GM13977 (cell line): ENCODE measurements around the gene CD1B.

Experiments used
- DNase-seq: peaks from one replicate; pipeline ENCODE4 v3.0.0; 2012; ENCODE audit warnings: low spot score
- in situ Hi-C: fragments of 300-500 bp; cut with MboI; formaldehyde crosslinking; loops from one replicate; pipeline ENCODE4 v1.12.0; 2022; ENCODE audit warnings: low sequenced_read_pairs, low pct_unique_long_range_greater_than_20kb, mixed read lengths, inconsistent platforms; ENCODE audit not compliant: unreplicated experiment
- TF ChIP-seq, protein P1 (sequence below): IDR thresholded peaks from 2 replicates; pipeline ENCODE4 v1.5.1; 2012; ENCODE audit warnings: mild to moderate bottlenecking, control low read depth; ENCODE audit not compliant: insufficient read depth; ENCODE audit errors: extremely low read depth, missing control alignments

CD1B gene

DNA sequence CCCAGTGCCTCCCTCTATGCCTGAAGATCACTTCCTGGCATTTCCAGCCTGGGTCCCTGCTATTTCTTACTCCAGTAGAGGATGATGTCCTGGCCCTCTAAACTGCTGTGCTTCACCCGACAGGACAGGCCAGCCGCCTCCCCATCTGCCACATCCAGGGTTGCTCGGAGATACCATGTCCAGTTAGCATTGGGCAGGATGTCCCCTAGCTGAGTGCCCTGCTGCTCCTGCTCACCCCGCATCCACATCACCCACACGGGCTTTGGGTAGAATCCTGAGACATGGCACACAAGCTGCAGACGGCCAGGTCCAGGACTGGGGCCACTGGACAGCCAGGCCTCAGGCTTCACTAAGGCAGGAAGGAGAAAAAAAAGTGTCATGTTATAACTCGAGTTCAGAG lies 2.0 kb downstream of the CD1B start:
- no peak for DNase-seq
- in situ Hi-C loops: no loop called here
- TF ChIP-seq, protein P1, sequence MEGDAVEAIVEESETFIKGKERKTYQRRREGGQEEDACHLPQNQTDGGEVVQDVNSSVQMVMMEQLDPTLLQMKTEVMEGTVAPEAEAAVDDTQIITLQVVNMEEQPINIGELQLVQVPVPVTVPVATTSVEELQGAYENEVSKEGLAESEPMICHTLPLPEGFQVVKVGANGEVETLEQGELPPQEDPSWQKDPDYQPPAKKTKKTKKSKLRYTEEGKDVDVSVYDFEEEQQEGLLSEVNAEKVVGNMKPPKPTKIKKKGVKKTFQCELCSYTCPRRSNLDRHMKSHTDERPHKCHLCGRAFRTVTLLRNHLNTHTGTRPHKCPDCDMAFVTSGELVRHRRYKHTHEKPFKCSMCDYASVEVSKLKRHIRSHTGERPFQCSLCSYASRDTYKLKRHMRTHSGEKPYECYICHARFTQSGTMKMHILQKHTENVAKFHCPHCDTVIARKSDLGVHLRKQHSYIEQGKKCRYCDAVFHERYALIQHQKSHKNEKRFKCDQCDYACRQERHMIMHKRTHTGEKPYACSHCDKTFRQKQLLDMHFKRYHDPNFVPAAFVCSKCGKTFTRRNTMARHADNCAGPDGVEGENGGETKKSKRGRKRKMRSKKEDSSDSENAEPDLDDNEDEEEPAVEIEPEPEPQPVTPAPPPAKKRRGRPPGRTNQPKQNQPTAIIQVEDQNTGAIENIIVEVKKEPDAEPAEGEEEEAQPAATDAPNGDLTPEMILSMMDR: no peak

DNA sequence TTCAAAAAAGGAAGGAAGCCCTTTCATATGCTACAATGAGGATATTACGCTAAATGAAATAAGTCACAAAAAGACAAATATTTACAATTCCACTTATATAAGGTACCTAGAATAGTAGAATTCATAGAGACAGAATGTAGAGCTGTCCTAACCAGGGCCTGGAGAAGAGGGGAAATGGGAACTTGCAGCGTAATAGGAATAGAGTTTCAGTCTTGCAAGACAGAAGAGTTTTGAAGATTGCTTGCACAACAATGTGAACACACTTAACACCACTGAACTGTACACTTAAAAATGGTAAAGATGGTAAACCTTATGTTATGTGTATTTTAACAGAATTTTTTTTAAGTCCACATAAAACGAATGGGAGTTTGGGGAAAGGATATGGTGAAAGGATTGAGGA lies 2.9 kb downstream of the CD1B start:
- TF ChIP-seq, protein P1: no peak
- DNase-seq: no peak
- in situ Hi-C loops: no loop called here

DNA sequence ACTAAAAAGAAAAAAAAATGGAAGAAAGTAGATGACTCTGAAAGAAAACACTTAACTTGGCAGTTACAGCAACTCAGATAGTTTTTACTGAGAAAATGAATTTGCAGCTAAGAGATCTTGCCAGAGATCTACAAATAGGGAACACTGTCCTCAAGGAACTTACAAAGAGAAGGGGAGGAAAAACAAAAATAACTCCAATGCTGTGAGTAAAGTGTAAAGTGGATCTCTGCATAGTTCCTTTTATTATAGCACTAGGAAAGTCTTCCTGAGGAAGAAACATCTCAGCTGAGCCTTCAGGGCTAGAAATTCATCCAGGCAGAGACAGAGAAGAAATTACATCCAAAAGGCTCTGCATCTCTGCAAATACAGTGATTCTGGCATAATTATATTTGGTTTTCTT lies 3.9 kb downstream of the CD1B start:
- TF ChIP-seq, protein P1: no peak
- in situ Hi-C loops: no loop called here
- no peak for DNase-seq

DNA sequence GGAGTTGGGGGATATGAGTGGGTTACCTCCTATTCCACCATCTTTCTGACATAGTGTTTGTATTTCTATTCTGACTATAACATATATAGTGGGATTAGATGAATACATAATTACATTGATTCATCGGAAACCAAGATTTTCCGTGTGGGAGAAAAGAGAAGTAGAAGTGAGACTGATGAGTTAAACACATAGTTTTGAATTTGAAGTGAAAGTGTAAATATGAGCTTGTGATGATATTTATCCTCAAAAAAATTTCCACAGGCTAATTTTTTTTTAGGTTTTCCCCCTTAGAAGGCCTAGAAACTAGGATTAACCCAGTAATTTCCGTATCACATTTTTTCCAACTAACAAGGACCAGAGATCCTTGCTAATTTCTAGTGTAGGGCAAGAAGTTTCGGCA lies 6.9 kb downstream of the CD1B start:
- in situ Hi-C loops: no loop called here
- DNase-seq: no peak
- TF ChIP-seq, protein P1: no peak

DNA sequence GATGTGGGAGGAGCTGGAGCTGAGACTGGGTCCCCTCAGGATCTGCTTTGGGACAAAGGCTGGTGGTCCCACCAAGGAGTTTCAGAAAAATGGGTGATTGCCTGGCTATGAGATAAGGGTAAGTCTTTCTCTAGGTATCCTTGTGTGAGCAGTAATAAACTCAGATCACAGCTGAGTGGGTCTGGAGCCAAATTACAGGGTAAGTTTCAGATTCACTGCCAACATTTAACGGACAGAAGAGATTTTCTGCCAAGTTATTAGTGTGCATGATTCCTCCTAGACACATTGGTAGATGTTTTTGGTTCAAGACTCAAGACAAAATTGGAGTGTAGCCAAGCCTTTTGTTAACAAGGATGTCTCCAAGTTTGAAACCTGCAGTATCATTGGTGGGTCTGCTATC lies 7.5 kb downstream of the CD1B start:
- no peak for DNase-seq
- in situ Hi-C loops: no loop called here
- TF ChIP-seq, protein P1: no peak

DNA sequence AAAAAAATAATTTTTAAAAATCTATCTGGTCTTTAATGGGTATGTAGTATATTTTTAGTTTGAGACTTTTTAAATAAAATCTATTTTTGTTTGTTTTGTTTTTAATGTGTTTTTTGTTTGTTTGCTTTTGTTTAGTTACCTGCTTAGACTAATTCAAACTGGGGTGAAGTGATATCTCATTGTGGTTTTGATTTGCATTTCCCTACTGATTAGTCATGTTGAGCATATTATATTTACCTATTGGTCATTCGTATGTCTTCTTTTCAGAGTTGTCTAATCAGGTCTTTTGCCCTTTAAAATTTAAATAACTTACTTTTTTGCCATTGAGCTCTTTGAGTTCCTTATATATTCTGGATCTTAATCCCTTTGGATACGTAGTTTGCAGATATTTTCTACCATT lies 20.3 kb downstream of the CD1B start:
- TF ChIP-seq, protein P1: no peak
- in situ Hi-C loops: no loop called here
- DNase-seq: no peak

DNA sequence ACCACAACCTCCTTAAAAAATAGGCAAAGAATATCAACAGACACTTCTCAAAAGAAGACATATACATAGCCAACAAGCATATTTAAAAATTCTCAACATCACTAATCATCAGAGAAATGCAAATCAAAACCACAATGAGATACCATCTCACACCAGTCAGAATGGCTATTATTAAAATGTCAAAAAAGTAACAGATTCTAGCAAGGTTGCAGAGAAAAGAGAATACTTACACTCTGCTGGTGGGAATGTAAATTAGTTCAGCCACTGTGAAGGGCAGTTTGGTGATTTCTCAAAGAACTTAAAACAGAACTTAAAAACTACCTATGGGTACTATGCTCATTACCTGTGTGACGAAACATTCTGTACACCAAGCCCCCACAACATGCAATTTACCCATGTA lies 20.7 kb downstream of the CD1B start:
- TF ChIP-seq, protein P1: no peak
- no peak for DNase-seq
- in situ Hi-C loops: no loop called here
